OCI-LY3 (cell line): ENCODE measurements around the gene MAP3K6.

Source experiments
- EZH2phosphoT487 ChIP-seq: fragments of 200-600 bp; shearing (Covaris generic); IDR thresholded peaks from 2 replicates; pipeline ENCODE4 v1.6.1; 2018; ENCODE audit warnings: antibody characterized with exemption, mixed run types, low read depth
- TF ChIP-seq, protein P1 (sequence below): fragments of 200-600, 300-600 bp; sonication (generic); IDR thresholded peaks from 2 replicates; pipeline ENCODE4 v1.5.1; 2014; ENCODE audit warnings: antibody characterized with exemption, low read length, low read depth

DNA sequence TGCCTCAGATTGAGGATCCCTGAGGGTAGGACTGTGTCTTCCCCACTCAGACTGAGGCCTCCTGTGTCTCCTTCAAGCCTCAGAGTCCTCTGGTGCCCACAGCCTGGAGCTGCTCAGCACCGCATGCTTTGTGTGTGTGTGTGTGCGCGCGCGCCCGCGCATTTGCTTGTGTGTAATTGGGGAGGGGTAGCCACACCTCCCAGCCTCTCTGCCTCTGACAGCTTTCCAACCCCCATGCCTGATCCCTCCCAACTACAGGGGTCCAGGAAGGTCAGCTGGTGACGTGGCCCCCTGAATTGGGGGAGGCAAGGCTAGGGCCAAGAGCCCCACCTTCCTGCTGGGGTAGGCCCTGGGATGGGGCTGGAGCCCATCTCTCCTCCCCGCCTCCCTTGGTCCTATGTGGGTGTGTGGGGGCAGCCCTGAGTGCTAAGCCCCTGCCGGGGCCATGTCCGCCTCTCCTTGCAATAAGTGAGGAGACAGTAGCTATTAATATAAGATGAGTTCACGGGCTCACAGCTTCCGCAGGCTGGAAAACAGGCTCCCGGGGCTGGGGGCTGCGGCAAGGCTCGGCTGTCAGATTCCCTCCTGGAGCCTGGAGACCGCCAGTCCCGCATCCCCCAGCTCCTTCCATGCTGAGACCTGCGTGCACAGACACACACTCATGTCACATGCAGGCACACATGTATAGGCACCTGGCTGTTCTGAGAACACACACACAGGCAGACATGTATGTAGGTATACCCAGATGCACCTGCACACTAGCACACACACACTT lies 32.7 kb upstream of the MAP3K6 start:
- TF ChIP-seq, protein P1, sequence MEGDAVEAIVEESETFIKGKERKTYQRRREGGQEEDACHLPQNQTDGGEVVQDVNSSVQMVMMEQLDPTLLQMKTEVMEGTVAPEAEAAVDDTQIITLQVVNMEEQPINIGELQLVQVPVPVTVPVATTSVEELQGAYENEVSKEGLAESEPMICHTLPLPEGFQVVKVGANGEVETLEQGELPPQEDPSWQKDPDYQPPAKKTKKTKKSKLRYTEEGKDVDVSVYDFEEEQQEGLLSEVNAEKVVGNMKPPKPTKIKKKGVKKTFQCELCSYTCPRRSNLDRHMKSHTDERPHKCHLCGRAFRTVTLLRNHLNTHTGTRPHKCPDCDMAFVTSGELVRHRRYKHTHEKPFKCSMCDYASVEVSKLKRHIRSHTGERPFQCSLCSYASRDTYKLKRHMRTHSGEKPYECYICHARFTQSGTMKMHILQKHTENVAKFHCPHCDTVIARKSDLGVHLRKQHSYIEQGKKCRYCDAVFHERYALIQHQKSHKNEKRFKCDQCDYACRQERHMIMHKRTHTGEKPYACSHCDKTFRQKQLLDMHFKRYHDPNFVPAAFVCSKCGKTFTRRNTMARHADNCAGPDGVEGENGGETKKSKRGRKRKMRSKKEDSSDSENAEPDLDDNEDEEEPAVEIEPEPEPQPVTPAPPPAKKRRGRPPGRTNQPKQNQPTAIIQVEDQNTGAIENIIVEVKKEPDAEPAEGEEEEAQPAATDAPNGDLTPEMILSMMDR = no peak
- no peak for TF ChIP-seq EZH2phosphoT487
